B cell (primary cell): Measurements from ENCODE around the gene RDH11. TPM values are rescaled to one million over a fixed set of nuclear protein-coding genes. Genes with fewer than 3 reads are reported as not detected.

Source experiments
- ATAC-seq: fragments of 200-7000 bp; cut with Tn5 transposase; one replicate; pipeline ENCODE4 v1.10.0; 2021; ENCODE audit warnings: low read depth, mild to moderate bottlenecking, moderate number of reproducible peaks, moderate library complexity
- CTCF ChIA-PET: fragments of 350-600 bp; sonication (Branson Sonifier 250); formaldehyde crosslinking; loops from one replicate; lab custom pipeline; 2021; ENCODE audit warnings: antibody characterized with exemption, inconsistent platforms; lab: Charles Lee
- POLR2A ChIA-PET: fragments of 350-600 bp; sonication (Branson Sonifier 250); formaldehyde crosslinking; loops from one replicate; lab custom pipeline; 2021; ENCODE audit warnings: antibody characterized with exemption; lab: Charles Lee
- DNase-seq: peaks from one replicate; pipeline ENCODE4 v3.0.0; 2013
- H2AFZ ChIP-seq: 2 replicates; pipeline ENCODE4 v1.6.1; 2012; ENCODE audit warnings: mild to moderate bottlenecking, low read depth, low read length; ENCODE audit not compliant: insufficient read depth, poor library complexity, severe bottlenecking
- H3K27ac ChIP-seq, 2 donors: 1 replicate in 1 of 2; 2 replicates in 1 of 2; pipeline ENCODE4 v1.5.1; 2012 to 2013; ENCODE audit warnings: low read length in 2 of 2, mild to moderate bottlenecking in 2 of 2, moderate library complexity in 1 of 2
- H3K27me3 ChIP-seq, 4 experiments: fragments of 200-600 bp in 1 of 4; sonication (generic) in 1 of 4; replicated peaks in 1 of 4; 1 replicate in 2 of 4; 2 replicates in 2 of 4; pipeline versions ENCODE4 v1.6.1 to v1.7.0; 2013 to 2016; ENCODE audit warnings: low read length in 3 of 4, mild to moderate bottlenecking in 2 of 4, mixed read lengths in 1 of 4, moderate library complexity in 1 of 4; ENCODE audit not compliant: insufficient read depth in 4 of 4, control insufficient read depth in 3 of 4; ENCODE audit errors: control extremely low read depth in 1 of 4
- H3K36me3 ChIP-seq, 2 experiments: replicated peaks in 1 of 2; 1 replicate in 1 of 2; 2 replicates in 1 of 2; pipeline versions ENCODE4 v1.6.1 to v1.7.1; 2013; ENCODE audit warnings: low read length in 1 of 2; ENCODE audit not compliant: insufficient read depth in 2 of 2, control insufficient read depth in 1 of 2; ENCODE audit errors: control extremely low read depth in 1 of 2, extremely low read depth in 1 of 2
- H3K4me1 ChIP-seq, 2 donors: fragments of 200-600 bp in 1 of 2; sonication (generic) in 1 of 2; 1 replicate in 1 of 2; 2 replicates in 1 of 2; pipeline versions ENCODE4 v1.5.1 to v1.6.1; 2013 to 2017; ENCODE audit warnings: low read length in 2 of 2; ENCODE audit not compliant: control insufficient read depth in 2 of 2, insufficient read depth in 2 of 2
- H3K4me2 ChIP-seq: replicated peaks from 2 replicates; pipeline ENCODE3; 2012; ENCODE audit warnings: mild to moderate bottlenecking, low read depth, low read length; ENCODE audit not compliant: poor library complexity, severe bottlenecking
- H3K4me3 ChIP-seq, 5 experiments: fragments of 200-600 bp in 1 of 5; sonication (generic) in 1 of 5; 1 replicate in 3 of 5; 2 replicates in 2 of 5; pipeline versions ENCODE4 v1.5.1 to v1.7.0; 2011 to 2016; ENCODE audit warnings: low read length in 4 of 5, mild to moderate bottlenecking in 4 of 5, low read depth in 2 of 5, control low read depth in 1 of 5, moderate library complexity in 1 of 5; ENCODE audit not compliant: insufficient read depth in 1 of 5; ENCODE audit errors: control extremely low read depth in 1 of 5, extremely low read depth in 1 of 5
- H3K79me2 ChIP-seq: fragments of 200-600 bp; sonication (generic); one replicate; pipeline ENCODE4 v1.6.0; 2016; ENCODE audit warnings: low read length; ENCODE audit not compliant: control insufficient read depth, insufficient read depth
- H3K9ac ChIP-seq: fragments of 200-600 bp; sonication (generic); 2 replicates; pipeline ENCODE4 v1.6.1; 2017; ENCODE audit warnings: mild to moderate bottlenecking, low read length, moderate library complexity
- H3K9me3 ChIP-seq, 3 donors: one replicate each; pipeline versions ENCODE4 v1.6.1 to v1.7.1; 2013; ENCODE audit warnings: low read length in 2 of 3; ENCODE audit not compliant: control insufficient read depth in 2 of 3, insufficient read depth in 1 of 3; ENCODE audit errors: control extremely low read depth in 1 of 3
- H4K20me1 ChIP-seq: 2 replicates; pipeline ENCODE4 v1.6.0; 2012; ENCODE audit warnings: mild to moderate bottlenecking, low read length; ENCODE audit not compliant: insufficient read depth, control insufficient read depth, poor library complexity, severe bottlenecking
- H3K27ac Mint-ChIP-seq: one replicate; pipeline ENCODE4 v1.8.0; 2021; ENCODE audit warnings: mixed read lengths
- H3K27me3 Mint-ChIP-seq: one replicate; pipeline ENCODE4 v1.8.0; 2021; ENCODE audit warnings: mixed read lengths
- H3K4me1 Mint-ChIP-seq: one replicate; pipeline ENCODE4 v1.8.0; 2021; ENCODE audit warnings: mixed read lengths
- H3K4me3 Mint-ChIP-seq: one replicate; pipeline ENCODE4 v1.8.0; 2021; ENCODE audit warnings: mixed read lengths
- H3K9me3 Mint-ChIP-seq: one replicate; pipeline ENCODE4 v1.8.0; 2022; ENCODE audit warnings: mixed read lengths; ENCODE audit not compliant: insufficient read depth
- EZH2 ChIP-seq: IDR thresholded peaks from 2 replicates; pipeline ENCODE4 v1.6.1; 2012; ENCODE audit warnings: borderline replicate concordance, low read depth, mild to moderate bottlenecking, moderate library complexity, low read length; ENCODE audit not compliant: insufficient read depth, poor library complexity, severe bottlenecking
- WGBS: methylation state at CpG from one replicate; pipeline ENCODE4 v1.1.5; 2013; ENCODE audit warnings: missing lambda C conversion rate; ENCODE audit not compliant: insufficient coverage; 5-methylcytosine and 5-hydroxymethylcytosine counted together
- intact Hi-C: fragments of 100-400 bp; cut with micrococcal nuclease; formaldehyde crosslinking; loops from one replicate; pipeline ENCODE4 v1.10.0; 2022
- polyA plus RNA-seq: library from polyadenylated mRNA; depleted of rRNA; stranded (reverse); fragments of >200 nt; gene quantifications from 2 replicates; pipeline ENCODE4 v1.2.3, GENCODE V29; 2012
- total RNA-seq, 2 donors: library from RNA; stranded (reverse); fragments of 120-200 nt in 1 of 2; gene quantifications; 1 replicate in 1 of 2; 2 replicates in 1 of 2; pipeline versions ENCODE4 v1.2.3 to v1.2.4, GENCODE V29; 2013 to 2022
- TF ChIP-seq, protein P1 (sequence below): fragments of 200-600 bp; IDR thresholded peaks from one replicate; pipeline ENCODE4 v1.8.0; 2022; ENCODE audit warnings: antibody characterized with exemption, mild to moderate bottlenecking

The RDH11 gene
- total and polyA plus RNA-seq, 2 donors (not counting 1 experiment from before 2014, with no cell fraction given) = 32.8 to 35.2 TPM

DNA sequence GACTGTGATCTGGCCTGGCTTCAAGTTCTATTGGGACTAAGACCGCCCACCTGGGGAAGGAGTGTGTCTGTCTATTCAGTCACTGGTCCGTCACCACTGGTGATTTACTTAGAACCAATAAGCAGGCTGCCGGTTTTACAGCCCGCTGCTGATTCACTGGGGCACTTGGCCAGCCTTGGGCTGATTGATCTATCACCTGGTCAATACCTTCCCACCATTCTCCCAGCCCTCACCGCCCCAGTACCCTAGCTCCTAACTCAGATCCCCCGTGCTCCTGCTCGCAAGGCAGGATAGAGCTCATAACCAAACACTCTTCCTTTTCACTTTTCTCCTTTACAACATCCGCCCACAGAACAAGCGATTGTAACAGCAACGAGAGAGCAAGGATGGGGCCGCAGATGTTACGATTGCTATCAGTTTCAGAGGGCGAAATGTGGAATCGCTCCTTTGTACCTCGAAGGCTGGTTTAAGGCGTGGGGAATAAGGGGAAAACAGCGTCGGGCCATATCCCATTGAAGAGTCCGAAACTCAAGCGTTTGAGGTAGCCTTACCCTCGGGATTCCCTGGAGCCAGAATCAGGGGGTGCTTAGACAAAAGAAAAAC, 672 bp downstream of the RDH11 start:
- Histone ChIP-seq H3K4me2 (peak overlapping the region; percentile 92), H2AFZ (peak overlapping the region; percentile 94), H4K20me1 (no peaks in the 10 kb centered on the region), H3K27ac (peak overlapping the region; percentile 62 to 88), H3K9ac (peak overlapping the region; percentile 85), H3K36me3 (peaks cover 0 to 22% of the 10 kb centered on the region in 2 experiments), H3K79me2 (peaks cover 26% of the 10 kb centered on the region), H3K4me3 (peak overlapping the region; percentile 77 to 97 (median 94)), H3K4me1 (peaks cover 6 to 13% of the 10 kb centered on the region in 2 donors), H3K9me3 (no peaks in the 10 kb centered on the region), H3K27me3 (no peaks in the 10 kb centered on the region)
- Mint-ChIP-seq H3K27me3 (no peaks in the 10 kb centered on the region), H3K4me1 (peaks cover 14% of the 10 kb centered on the region), H3K27ac (peak overlapping the region; percentile 89), H3K4me3 (peak overlapping the region; percentile 96), H3K9me3 (no peaks in the 10 kb centered on the region)
- ChIA-PET POLR2A (interaction anchor here (1.1 kb wide), 1 partner anchor 95 kb away, joined by 4 read pairs; the partner anchor contains the start of gene PIGH), CTCF (interaction anchor here (0.7 to 4.6 kb wide), 9 partner anchors 9 to 710 kb away, joined by 3 to 35 read pairs (median 4); partner anchors contain the start of gene PIGH)
- peak; percentile 65 for ATAC-seq
- TF ChIP-seq, protein P1, sequence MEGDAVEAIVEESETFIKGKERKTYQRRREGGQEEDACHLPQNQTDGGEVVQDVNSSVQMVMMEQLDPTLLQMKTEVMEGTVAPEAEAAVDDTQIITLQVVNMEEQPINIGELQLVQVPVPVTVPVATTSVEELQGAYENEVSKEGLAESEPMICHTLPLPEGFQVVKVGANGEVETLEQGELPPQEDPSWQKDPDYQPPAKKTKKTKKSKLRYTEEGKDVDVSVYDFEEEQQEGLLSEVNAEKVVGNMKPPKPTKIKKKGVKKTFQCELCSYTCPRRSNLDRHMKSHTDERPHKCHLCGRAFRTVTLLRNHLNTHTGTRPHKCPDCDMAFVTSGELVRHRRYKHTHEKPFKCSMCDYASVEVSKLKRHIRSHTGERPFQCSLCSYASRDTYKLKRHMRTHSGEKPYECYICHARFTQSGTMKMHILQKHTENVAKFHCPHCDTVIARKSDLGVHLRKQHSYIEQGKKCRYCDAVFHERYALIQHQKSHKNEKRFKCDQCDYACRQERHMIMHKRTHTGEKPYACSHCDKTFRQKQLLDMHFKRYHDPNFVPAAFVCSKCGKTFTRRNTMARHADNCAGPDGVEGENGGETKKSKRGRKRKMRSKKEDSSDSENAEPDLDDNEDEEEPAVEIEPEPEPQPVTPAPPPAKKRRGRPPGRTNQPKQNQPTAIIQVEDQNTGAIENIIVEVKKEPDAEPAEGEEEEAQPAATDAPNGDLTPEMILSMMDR = no peak
- TF ChIP-seq EZH2 = no peak
- DNase-seq = peak; percentile 68
- intact Hi-C loops = loop anchor here (1.0 to 10.0 kb wide), 10 partner anchors 9 to 1922 kb away; partner anchors contain the start of genes ARG2, EIF2S1, ERH and GPHN
- 0% methylated on average over 21 of the region's 21 CpGs for WGBS

DNA sequence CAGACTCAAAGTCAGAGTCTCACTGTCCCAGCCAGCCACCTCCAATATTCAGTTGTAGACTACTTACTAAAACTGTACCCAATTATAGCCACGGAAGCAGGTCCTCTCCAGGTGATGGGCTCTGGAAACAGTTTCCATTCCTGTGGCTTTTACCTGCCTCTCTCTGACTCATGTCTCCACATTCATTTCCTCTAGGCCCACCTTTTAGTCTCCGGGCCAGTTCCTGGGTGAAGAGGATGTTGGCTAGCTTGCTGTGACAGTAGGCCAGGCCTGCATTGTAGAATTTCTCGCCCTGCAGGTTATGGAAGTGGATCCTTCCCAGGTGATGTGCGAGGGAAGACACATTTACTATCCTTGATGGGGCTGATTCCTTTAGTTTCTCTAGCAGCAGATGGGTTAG, 5.6 kb downstream of the RDH11 start:
- no peak overlapping the region for H3K4me3 Mint-ChIP-seq
- H2AFZ ChIP-seq = no peak overlapping the region
- H3K4me3 ChIP-seq = no peak overlapping the region
- 100% methylated on average over 1 of the region's 4 CpGs for WGBS
- H3K79me2 ChIP-seq = peaks cover 25% of the 10 kb centered on the region
- peaks cover 0 to 54% of the 10 kb centered on the region in 2 experiments for H3K36me3 ChIP-seq
- POLR2A ChIA-PET = interaction anchor here (1.6 kb wide), 1 partner anchor 70 kb away, joined by 3 read pairs; no protein-coding TSS in a partner anchor
- DNase-seq = no peak
- H3K27me3 ChIP-seq = no peaks in the 10 kb centered on the region
- no peak overlapping the region for H3K9ac ChIP-seq
- peaks cover 6 to 7% of the 10 kb centered on the region in 2 donors for H3K4me1 ChIP-seq
- no peak overlapping the region for H3K27ac Mint-ChIP-seq
- intact Hi-C loops = loop anchor here (10.0 kb wide), 1 partner anchor 1705 kb away; the partner anchor contains the start of genes ERH and SLC39A9
- no peak for ATAC-seq
- TF ChIP-seq EZH2 = no peak
- TF ChIP-seq, protein P1 = no peak
- no peaks in the 10 kb centered on the region for H3K27me3 Mint-ChIP-seq
- H4K20me1 ChIP-seq = no peaks in the 10 kb centered on the region
- no peaks in the 10 kb centered on the region for H3K9me3 Mint-ChIP-seq
- no peak overlapping the region for H3K4me2 ChIP-seq
- H3K9me3 ChIP-seq = no peaks in the 10 kb centered on the region
- H3K4me1 Mint-ChIP-seq = peaks cover 9% of the 10 kb centered on the region
- CTCF ChIA-PET = interaction anchor here (0.7 to 1.3 kb wide), 3 partner anchors 12 to 106 kb away, joined by 3 to 4 read pairs (median 3); no protein-coding TSS in a partner anchor
- no peak overlapping the region for H3K27ac ChIP-seq
